Heart left ventricle (tissue), 16 donors: ENCODE measurements around the gene NCAM1. TPM values are rescaled to one million over a fixed set of nuclear protein-coding genes. Genes with fewer than 3 reads are reported as not detected.

Source experiments
- ATAC-seq, 4 donors: fragments of 200-7000 bp; cut with Tn5 transposase; one replicate each; pipeline ENCODE4 v1.9.1; 2020 to 2022; ENCODE audit warnings: moderate library complexity in 4 of 4, mild to moderate bottlenecking in 3 of 4, moderate number of reproducible peaks in 1 of 4
- DNase-seq, 5 donors: peaks; one replicate each; pipeline ENCODE4 v3.0.0-alpha.2; 2020
- H3K27ac ChIP-seq, 12 donors: fragments of 200-600 bp; sonication (generic) in 4 of 12; one replicate each; pipeline versions ENCODE4 v1.5.0 to v1.8.0; 2016 to 2022; ENCODE audit warnings: mild to moderate bottlenecking in 2 of 12
- H3K27me3 ChIP-seq, 9 donors: fragments of 200-600 bp; sonication (generic) in 2 of 9; one replicate each; pipeline versions ENCODE4 v1.5.1 to v1.8.0; 2016 to 2022; ENCODE audit warnings: mild to moderate bottlenecking in 3 of 9
- H3K36me3 ChIP-seq, 9 donors: fragments of 200-600 bp; sonication (generic) in 2 of 9; one replicate each; pipeline versions ENCODE4 v1.5.0 to v1.8.0; 2018 to 2022; ENCODE audit warnings: mild to moderate bottlenecking in 2 of 9
- H3K4me1 ChIP-seq, 12 donors: fragments of 200-600 bp; sonication (generic) in 4 of 12; one replicate each; pipeline versions ENCODE4 v1.5.0 to v1.8.0; 2016 to 2022; ENCODE audit warnings: mild to moderate bottlenecking in 3 of 12
- H3K4me3 ChIP-seq, 12 donors: fragments of 200-600 bp; sonication (generic) in 4 of 12; one replicate each; pipeline versions ENCODE4 v1.5.0 to v1.8.0; 2017 to 2022; ENCODE audit warnings: mild to moderate bottlenecking in 9 of 12, moderate library complexity in 4 of 12
- H3K9me3 ChIP-seq, 12 donors: fragments of 200-600 bp; sonication (generic) in 4 of 12; one replicate each; pipeline versions ENCODE4 v1.5.0 to v1.8.0; 2016 to 2022; ENCODE audit warnings: mild to moderate bottlenecking in 1 of 12
- CTCF ChIP-seq, 12 donors: fragments of 200-600 bp; sonication (generic) in 4 of 12; IDR thresholded peaks; one replicate each; pipeline versions ENCODE4 v1.5.0 to v1.8.0; 2018 to 2022; ENCODE audit warnings: antibody characterized with exemption in 12 of 12, mild to moderate bottlenecking in 5 of 12
- POLR2A ChIP-seq, 2 donors: fragments of 450-650 bp; IDR thresholded peaks; one replicate each; pipeline ENCODE4 v1.6.1; 2017; ENCODE audit warnings: antibody characterized with exemption in 2 of 2, mild to moderate bottlenecking in 2 of 2, moderate library complexity in 2 of 2
- WGBS, 4 donors: extraction: QIAGEN DNeasy Blood & Tissue Kit in 2 of 4; methylation state at CpG; one replicate each; pipeline versions ENCODE4 v1.1.5 to v1.1.7; 2013 to 2018; 5-methylcytosine and 5-hydroxymethylcytosine counted together
- intact Hi-C, 10 donors: fragments of 100-400 bp; cut with DNase I; formaldehyde crosslinking; loops; one replicate each; pipeline versions ENCODE4 v1.11.1 to v1.14.2; 2022
- polyA plus RNA-seq, 2 donors: library from polyadenylated mRNA; stranded (reverse); fragments of 200-250 nt; gene quantifications; one replicate each; pipeline ENCODE4 v1.2.3, GENCODE V29; 2013
- total RNA-seq, 9 donors: library from RNA; depleted of rRNA in 2 of 9; stranded (reverse); fragments of >200 nt in 2 of 9; fragmentation: NEBNext Ultra II Directional in 3 of 9; extraction: Animal tissue kit (Norgen Biotek cat#: 25700) in 3 of 9; gene quantifications; one replicate each; pipeline versions ENCODE4 v1.1.0 to v1.2.4, GENCODE V29; 2016 to 2023
- donor health status: ischemic (EF 13 %, LVEDD 7.1; RV severe dilation, severe dysfunction).
- donor health status: healthy with polysubstance abuse.
- donor health status: DM: no; HTN: yes; CAD: no.
- donor health status: DM: no; HTN: no; CAD: no.
- donor health status: ischemic (EF 25% LVEDD 6.9; RV normal size, moderate dysfunction).
- donor health status: ischemic (EF 25% LVEDD 5.7; RV mildly dilated, moderate dysfunction).
- donor health status: healthy.
- donor health status: DM: yes; HTN: yes; CAD: no.
- donor health status: ischemic (EF 35%, LVEDD 5.7; RV mildly dilated, moderate dysfunction).
- donor health status: nonischemic (EF 11% LVEDD 7.7; RV severe dilation, severe dysfunction).
- donor health status: DM: yes; HTN: yes; CAD: no.
- donor health status: PGD.
- donor health status: ischemic (EF 29% LVEDD 5.4; RV normal size, mild dysfunction).
- donor health status: nonischemic (EF 23%, LVEDD 6.1; RV moderate dilation, normal function).

NCAM1 gene
- total and polyA plus RNA-seq, 11 donors = 78.0 to 753 (median 389) TPM

- Histone ChIP-seq H3K4me1 (peaks cover 0 to 9% (median 0%) of the 10 kb centered on the region in 12 donors), H3K36me3 (no peaks in the 10 kb centered on the region), H3K4me3 (no peak overlapping the region), H3K27me3 (no peaks in the 10 kb centered on the region), H3K9me3 (no peaks in the 10 kb centered on the region), H3K27ac (no peak overlapping the region)
- intact Hi-C loops = no loop called here
- TF ChIP-seq POLR2A (IDR thresholded peaks at IDR 0.05) (no peak), CTCF (IDR thresholded peaks at IDR 0.05) (no peak)
- no peak for ATAC-seq
- no peak for DNase-seq
- WGBS, 4 donors = 80 to 85% (median 82%) methylated on average over 6 of the region's 6 CpGs
Measured at GRCh38 chr11:113142508-113142907, 181.3 kb downstream of the NCAM1 start.

- no peak for TF ChIP-seq POLR2A (IDR thresholded peaks at IDR 0.05)
- no peak for TF ChIP-seq CTCF (IDR thresholded peaks at IDR 0.05)
- peak overlapping the region in 1 of 12 donors; percentile 1 for H3K4me3 ChIP-seq
- no peaks in the 10 kb centered on the region for H3K36me3 ChIP-seq
- peak overlapping the region in 2 of 12 donors; percentile 18 to 29 for H3K27ac ChIP-seq
- no peaks in the 10 kb centered on the region for H3K27me3 ChIP-seq
- peak; percentile 55 to 67 (median 60) for ATAC-seq
- peaks cover 0 to 13% (median 0%) of the 10 kb centered on the region in 12 donors for H3K4me1 ChIP-seq
- H3K9me3 ChIP-seq = no peaks in the 10 kb centered on the region
- intact Hi-C loops = no loop called here
- WGBS, 4 donors = 46 to 52% (median 49%) methylated on average over 8 of the region's 8 CpGs
- DNase-seq = peak in 1 of 5 donors; percentile 36
Measured at GRCh38 chr11:113147249-113147648, 186.0 kb downstream of the NCAM1 start.

- TF ChIP-seq POLR2A (IDR thresholded peaks at IDR 0.05) = no peak
- TF ChIP-seq CTCF (IDR thresholded peaks at IDR 0.05) = no peak
- ATAC-seq = no peak
- intact Hi-C loops = no loop called here
- Histone ChIP-seq H3K27ac (no peak overlapping the region), H3K36me3 (no peaks in the 10 kb centered on the region), H3K27me3 (no peaks in the 10 kb centered on the region), H3K9me3 (no peaks in the 10 kb centered on the region), H3K4me3 (no peak overlapping the region), H3K4me1 (peaks cover 0 to 13% (median 0%) of the 10 kb centered on the region in 12 donors)
- WGBS, 4 donors = 82 to 85% (median 83%) methylated on average over 9 of the region's 9 CpGs
- no peak for DNase-seq
Measured at GRCh38 chr11:113148076-113148475, 186.9 kb downstream of the NCAM1 start.

- Histone ChIP-seq H3K9me3 (no peaks in the 10 kb centered on the region), H3K27me3 (no peaks in the 10 kb centered on the region), H3K4me3 (no peak overlapping the region), H3K4me1 (peaks cover 0 to 17% (median under 1%) of the 10 kb centered on the region in 12 donors), H3K36me3 (no peaks in the 10 kb centered on the region), H3K27ac (no peak overlapping the region)
- DNase-seq (no peak), ATAC-seq (no peak)
- no peak for TF ChIP-seq POLR2A (IDR thresholded peaks at IDR 0.05)
- TF ChIP-seq CTCF (IDR thresholded peaks at IDR 0.05) = no peak
- WGBS, 4 donors = 60 to 90% (median 85%) methylated on average over 1 of the region's 1 CpG
- intact Hi-C loops = no loop called here
Measured at GRCh38 chr11:113148652-113149051, 187.4 kb downstream of the NCAM1 start.
